HG03135 (cell line): ENCODE results near the gene TYR.
"Not testable (repeated sequence)": the region's sequence is repeated elsewhere in the genome, so short reads cannot be mapped to it uniquely, and the experiment has no call there.

Experiments
- ATAC-seq: cut with Tn5 transposase; IDR thresholded peaks from one replicate; pipeline ENCODE4 v1.9.1; 2021; ENCODE audit warnings: mild to moderate bottlenecking, moderate library complexity; ENCODE audit not compliant: unreplicated experiment

Gene TYR

DNA sequence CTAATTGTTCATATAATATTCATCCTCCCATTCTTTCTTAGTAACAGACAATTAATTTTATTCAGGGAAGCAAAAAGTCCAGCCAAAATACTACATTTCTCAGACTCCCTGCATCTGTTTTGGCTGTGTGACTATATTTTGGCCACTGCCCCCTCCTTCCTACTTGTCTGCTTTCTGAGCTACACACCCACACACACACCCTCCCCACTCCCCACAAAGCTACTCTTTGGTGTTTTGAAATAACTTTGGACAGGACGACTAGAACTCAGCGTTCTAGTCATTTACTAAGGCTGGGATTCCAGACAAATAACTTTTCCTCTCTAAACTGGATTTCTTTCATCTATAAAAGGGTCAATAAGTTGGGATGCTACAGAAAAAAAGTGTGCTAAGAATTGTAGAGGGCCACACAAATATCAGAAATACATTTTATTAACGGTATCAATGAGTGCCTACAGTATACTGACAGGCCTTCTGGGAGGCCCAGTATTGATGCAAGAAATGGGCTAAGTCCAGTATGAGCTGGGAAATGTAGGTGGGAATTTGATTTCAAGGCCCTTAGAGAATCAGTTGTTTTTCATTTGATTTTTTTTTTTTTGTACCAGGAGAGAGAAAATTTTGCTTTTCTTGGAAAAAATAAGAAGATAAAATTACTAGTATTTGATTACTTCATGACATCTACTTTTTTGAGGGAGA is 165.4 kb downstream of the TYR start:
- ATAC-seq = not testable (repeated sequence)
